WTC11 (cell line): ENCODE results near the gene PNPO.

Experiments
- CTCF ChIP-seq: fragments of 200-600 bp; IDR thresholded peaks from 2 replicates; pipeline ENCODE4 v1.8.0; 2022; ENCODE audit warnings: antibody characterized with exemption
- E2F1 ChIP-seq: sonication (generic); formaldehyde crosslinking; IDR thresholded peaks from 2 replicates; pipeline ENCODE4 v1.8.0; 2022; ENCODE audit warnings: mild to moderate bottlenecking, missing genetic modification reagents
- ESRRA ChIP-seq: sonication (generic); formaldehyde crosslinking; IDR thresholded peaks from 2 replicates; pipeline ENCODE4 v1.8.1; 2022; ENCODE audit warnings: mild to moderate bottlenecking, missing genetic modification reagents, borderline replicate concordance
- NR3C1 ChIP-seq: sonication (generic); formaldehyde crosslinking; conservative IDR thresholded peaks from 2 replicates; pipeline ENCODE4 v1.8.1; 2023; ENCODE audit warnings: low read depth, mild to moderate bottlenecking, missing genetic modification reagents

GRCh38 chr17:47993964-47994363 lies 52.6 kb downstream of the PNPO start:
- TF ChIP-seq CTCF, result no peak
- no peak for TF ChIP-seq NR3C1 (CRISPR knock-in tag)
- TF ChIP-seq ESRRA (CRISPR knock-in tag), result no peak
- TF ChIP-seq E2F1 (CRISPR knock-in tag), result no peak
